HG02884 (cell line): Measurements from ENCODE around the gene RHEB.
"Not testable (repeated sequence)": the region's sequence is repeated elsewhere in the genome, so short reads cannot be mapped to it uniquely, and the experiment has no call there.

Experiments used
- ATAC-seq: cut with Tn5 transposase; IDR thresholded peaks from one replicate; pipeline ENCODE4 v1.9.1; 2021; ENCODE audit warnings: mild to moderate bottlenecking, moderate library complexity; ENCODE audit not compliant: unreplicated experiment

Gene RHEB

GRCh38 chr7:151536178-151536577 lies 16.5 kb upstream of the RHEB start:
- not testable (repeated sequence) for ATAC-seq

DNA sequence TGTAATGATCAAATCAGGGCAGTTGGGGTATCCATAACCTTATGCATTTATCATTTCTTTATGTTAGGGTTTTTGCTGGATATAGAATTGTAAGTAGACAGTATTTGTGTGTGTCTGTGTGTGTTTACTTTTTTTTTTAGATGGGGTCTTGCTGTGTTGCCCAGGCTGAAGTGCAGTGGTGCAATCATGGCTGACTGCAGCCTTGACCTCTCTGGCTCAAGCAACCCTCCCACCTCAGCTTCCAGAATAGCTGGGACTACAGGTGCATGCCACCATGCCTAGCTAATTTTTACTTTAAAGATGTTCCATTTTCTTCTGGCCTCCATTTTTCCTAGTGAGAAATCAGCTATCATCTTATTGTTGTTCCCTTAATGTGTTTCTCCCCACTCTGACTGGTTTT lies 10.1 kb upstream of the RHEB start:
- no peak for ATAC-seq

DNA sequence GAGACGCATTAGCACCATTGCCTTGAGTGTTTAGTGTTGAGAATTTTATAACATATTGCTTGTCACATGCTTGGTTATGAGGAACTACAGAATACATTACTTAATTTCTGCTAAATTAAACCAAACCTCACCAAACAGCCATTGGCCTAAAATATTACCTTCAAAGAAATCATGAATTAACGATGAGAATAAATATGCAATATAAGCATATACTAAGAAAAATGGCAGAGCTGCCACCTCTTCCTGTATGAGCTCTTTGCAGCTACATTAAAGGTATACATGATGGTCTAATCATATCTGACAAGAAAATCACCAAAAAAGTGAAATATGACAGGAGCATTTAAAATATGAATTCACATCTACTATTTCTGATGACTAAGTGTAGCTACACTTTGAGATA lies 5.2 kb upstream of the RHEB start:
- no peak for ATAC-seq

DNA sequence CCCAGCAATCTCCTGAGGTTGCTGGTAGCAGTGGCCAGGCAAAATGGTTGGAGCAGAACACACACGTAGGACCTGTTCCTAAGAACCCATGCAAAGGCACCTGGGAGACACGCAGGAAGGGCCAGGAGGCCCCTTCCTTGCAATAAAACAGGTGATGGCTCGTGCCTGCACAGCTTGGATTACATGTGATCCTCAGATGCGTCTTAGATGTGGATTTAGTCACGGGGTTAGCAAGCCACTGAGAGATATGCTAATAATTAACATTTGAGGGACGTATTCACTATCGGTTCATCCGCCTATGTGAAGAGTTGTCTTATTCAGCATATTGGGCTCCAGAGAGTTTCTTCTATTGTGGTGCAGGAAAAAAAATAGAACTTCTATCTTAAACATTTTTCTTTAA lies 4.6 kb upstream of the RHEB start:
- no peak for ATAC-seq

DNA sequence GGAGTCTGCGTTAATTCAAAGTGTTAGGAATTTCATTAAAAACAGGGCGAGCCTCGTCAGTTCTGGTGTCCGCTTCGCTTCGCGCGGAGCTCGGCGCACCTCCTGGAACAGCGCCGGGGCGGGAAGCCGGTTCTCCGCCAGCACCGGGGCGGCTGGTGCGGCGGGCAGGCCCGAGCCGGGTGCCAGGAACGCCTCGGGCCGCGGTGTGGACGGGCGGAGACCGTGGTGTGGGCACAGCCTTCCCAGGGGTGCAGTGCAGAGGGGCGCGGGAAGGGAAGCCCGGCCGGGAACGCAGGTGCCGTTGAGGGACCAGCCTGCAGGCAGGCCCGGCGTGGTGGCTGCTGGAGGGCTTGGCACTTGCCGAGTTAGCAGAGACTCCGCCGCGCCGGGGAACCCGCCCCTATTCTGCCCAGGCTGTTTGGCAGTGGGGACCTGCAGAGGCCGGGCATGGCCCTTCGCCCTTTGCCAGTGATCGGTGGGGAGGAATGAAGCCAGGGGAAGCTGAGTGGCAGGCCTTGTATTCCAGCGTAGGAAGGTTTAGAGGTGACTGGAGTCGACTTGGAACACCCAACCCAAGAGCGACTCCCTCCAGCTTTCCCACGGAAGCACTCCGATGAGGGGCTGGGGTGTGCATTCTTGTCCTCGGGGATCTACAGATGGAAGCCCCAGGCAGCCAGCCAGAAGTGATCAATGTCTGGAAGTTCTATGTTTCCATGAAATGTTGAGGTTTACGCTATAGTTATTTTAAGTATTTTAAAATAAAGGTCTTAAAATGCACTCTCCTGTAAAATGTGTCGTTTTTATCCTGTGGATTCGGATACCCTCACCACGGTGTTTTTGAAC lies 945 bp upstream of the RHEB start:
- ATAC-seq = no peak

GRCh38 chr7:151518947-151519764 lies 539 bp downstream of the RHEB start:
- peak; percentile 41 for ATAC-seq

DNA sequence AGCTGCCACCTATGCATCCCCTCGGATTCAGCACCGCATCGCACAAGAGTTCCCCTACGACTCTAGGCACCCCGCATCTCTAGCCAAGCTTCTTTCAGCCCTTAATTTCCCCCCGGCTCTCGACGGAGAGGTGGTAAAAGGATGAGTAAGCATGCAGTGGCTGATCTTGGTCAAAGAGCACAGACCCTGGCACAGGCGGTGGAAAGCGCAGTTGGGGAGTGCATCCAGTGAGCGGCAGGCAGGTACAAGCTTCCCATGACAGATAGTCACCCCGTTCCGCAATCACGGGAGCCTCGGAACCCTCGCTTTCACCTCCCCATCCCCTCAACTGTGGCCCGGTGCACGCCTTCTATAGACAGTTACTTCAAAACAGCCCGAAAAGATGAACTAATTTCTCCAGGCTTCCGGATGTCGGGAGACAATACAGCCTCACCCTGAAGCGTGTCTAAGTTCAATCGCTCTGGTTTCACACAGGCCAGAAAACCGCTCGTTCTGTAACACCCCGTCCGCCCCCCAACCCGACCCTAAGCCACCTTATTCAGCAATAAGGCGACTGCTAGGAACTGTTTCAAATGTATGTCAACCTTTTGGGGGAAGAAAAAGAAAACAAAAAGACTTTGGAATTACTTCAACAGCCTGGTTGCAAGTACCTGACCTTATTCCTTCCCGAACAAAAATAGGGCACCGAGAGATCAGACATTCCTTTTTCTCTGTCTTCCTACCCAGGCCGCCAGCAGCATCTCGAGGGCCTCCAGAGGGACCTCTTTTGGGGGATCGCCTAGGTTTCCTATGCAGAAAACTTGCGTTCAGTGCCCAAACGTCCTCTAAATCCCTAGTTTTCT lies 1.4 kb downstream of the RHEB start:
- ATAC-seq = no peak

GRCh38 chr7:151517601-151518104 lies 2.0 kb downstream of the RHEB start:
- no peak for ATAC-seq

- no peak for ATAC-seq
Measured at GRCh38 chr7:151515276-151515565, 4.5 kb downstream of the RHEB start.

- ATAC-seq = no peak
Measured at GRCh38 chr7:151514461-151515275, 5.0 kb downstream of the RHEB start.

DNA sequence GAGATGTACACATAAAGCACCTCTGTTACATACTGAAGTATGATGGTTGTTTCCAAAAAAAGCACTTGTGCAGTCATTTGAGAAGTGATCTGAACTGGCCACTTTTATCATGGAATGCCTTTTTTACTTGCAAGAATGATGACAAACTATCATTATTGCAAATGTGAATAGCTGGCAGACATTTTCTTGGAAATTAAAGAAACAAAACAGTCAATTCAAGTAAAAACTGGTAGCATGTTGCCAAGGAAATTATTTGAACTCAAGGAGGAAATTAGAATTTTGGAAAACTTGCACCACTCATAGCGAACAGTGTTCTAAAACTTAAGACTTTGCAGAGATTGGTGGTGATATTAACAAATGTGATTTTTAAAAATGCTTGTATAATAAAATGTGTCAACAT lies 6.6 kb downstream of the RHEB start:
- no peak for ATAC-seq

DNA sequence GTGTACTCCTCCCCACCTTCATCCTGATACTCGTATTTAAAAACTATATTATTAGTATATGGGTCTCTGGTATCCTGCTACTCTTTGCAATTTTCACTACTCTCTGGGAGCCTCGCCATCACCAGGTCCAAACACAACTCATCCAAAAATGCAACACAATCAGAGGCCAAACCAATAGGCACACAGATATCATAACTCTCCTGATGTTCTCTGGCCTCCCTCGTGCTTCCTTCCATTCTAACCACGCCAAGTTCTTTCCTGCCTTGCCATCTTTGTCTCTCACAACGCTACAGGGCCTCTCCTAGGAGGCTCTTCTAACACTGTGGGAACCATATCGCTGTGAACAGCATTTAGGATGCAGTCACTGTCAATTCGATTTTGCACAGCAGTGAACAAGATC lies 7.3 kb downstream of the RHEB start:
- ATAC-seq = no peak

DNA sequence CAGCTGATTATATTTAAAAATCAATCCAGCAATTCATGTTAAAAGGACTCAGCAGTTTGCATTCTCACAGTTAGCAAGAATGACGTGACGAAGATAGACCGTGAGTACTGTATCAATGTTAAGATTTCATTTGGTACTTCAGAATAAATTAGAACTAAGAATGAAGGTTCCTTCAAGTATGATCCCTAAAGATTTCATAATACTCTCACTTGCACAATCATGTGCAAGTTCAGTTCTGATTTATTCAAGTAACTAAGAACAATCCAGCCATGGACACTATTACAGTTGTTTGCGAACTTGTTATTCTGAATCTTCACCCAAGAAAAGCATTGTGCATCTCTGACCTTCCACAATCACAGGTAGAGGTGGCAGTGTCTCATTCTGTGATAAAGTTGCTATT lies 7.7 kb downstream of the RHEB start:
- ATAC-seq = no peak

DNA sequence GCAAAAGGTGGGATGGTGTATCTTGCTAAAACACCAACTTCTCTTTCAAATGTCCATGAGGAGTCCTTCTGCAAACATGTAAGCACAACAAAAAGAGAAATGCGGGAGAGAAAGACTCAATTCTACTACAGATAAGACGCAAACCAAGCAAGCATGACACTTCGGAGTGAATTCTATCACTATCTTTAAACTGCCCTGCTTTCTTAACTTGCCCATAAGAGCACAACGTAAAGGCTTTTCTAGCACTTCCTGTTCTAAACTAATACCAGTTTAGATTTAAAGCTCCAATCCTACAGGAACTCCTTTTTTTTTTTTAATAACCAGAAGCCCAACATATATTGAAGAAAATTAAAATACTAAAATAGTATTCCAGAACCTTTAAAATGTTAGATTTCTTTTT lies 8.4 kb downstream of the RHEB start:
- ATAC-seq = no peak

DNA sequence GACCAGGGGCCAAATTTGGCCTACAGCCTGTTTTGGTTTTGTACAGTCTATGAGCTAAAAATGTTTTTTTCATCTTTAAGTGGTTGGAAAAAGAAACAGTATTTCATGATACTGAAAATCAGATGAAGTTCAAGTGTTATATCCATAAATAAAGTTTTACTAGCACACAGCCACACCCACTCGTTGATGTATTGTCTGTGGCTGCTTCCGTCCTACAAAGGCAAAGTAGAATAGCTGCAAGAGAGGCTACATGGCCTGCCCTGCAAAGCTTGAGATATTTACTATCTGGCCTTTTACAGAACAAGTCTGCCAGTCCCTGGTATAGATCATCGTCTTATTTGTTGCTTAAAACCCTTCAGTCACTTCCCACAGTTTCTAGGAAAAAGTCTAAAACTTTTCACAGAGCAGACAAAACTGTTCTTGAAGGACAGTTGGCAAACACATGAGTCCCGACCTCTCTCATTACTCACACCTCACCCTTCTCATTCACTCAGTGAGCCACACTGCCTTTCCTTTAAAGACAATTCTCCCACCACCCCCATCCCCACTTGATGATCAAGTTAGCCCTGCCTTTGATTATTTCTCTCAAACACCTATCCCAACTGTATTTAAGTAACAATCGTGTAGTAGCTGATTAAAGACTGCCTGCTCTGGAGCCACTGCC lies 9.9 kb downstream of the RHEB start:
- no peak for ATAC-seq

DNA sequence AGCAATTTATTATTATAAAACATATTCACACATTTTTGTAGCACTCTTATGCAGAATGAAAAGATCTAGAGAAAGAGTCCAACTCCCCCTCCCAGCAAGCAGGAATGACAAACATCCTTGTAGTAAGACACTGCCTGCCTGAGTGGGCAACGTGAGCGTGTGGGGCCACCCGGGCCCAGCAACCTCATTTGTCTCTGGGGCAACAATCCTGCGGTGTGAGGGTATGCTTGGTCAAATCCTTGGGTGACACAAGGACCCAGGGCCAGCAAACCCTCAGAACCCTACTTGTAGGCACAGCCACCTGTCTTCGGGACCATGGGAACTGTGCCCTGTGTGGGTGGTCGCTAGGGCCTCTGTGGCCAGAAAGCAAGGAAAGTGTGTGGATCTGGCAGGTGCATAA lies 10.7 kb downstream of the RHEB start:
- no peak for ATAC-seq

GRCh38 chr7:151507806-151508205 lies 11.9 kb downstream of the RHEB start:
- ATAC-seq = no peak

DNA sequence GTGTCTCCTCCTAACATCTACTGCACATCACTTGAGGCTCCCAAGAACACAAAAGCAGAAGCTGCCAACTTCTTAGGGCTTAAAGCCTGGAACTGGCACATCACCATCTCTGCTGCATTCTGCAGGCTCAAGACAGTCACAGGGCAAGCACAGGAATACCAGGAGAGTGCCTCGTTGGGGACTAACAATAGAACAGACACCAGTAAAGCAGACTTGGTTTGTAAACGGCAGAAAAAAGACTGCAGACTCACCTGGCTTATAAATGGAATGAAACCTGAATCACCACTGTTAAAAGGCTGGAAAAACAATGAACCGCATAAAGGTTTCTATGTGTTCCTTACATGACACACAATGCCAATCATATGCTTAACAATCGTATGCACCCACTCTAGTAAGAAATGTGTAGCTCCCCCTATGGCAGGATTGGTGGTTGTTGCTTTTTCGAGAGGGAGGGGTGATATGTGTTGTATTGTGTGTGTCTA lies 12.8 kb downstream of the RHEB start:
- ATAC-seq = no peak

DNA sequence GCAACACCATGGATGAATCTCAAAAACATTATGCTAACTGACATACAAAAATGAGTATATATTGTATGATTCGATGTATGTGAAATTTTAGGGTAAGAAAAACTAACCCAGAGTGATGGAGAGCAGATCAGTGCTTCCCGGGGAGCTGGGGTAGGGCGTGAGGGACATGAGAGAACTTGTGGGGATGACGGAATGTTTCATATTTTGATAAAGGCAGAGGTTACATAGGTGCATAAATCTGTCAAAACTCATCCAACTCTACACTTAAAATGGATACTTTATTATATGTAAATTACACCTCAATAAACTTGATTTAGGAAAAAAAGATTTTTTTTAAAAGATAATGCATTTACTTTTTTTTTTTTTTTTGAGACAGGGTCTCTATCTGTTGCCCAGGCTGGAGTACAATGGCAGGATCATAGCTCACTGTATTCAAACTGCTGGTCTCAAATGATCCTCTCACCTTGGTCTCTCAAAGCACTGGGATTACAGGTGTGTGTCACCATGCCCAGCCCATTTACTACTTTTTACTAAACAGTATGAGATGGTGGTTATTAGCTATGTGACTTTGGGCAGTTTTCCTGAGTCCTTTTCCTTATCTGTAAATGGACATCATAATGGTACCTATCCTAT lies 13.7 kb downstream of the RHEB start:
- no peak for ATAC-seq
